Ovary (tissue), 9 donors: ENCODE results near the gene OOEP. TPM values are rescaled to one million over a fixed set of nuclear protein-coding genes. Genes with fewer than 3 reads are reported as not detected.
"Not testable (repeated sequence)": the region's sequence is repeated elsewhere in the genome, so short reads cannot be mapped to it uniquely, and the experiment has no call there.

ENCODE experiments used
- DNase-seq, 5 donors: peaks; one replicate each; pipeline ENCODE4 v3.0.0-alpha.2; 2019 to 2020
- H3K27ac ChIP-seq, 2 donors: fragments of 200-600 bp; one replicate each; pipeline versions ENCODE4 v1.5.1 to v1.8.0; 2019 to 2022
- H3K27me3 ChIP-seq: fragments of 200-600 bp; one replicate; pipeline ENCODE4 v1.8.0; 2022
- H3K36me3 ChIP-seq: fragments of 200-600 bp; sonication (generic); one replicate; pipeline ENCODE4 v1.5.1; 2019
- H3K4me1 ChIP-seq: one replicate; pipeline ENCODE4 v1.8.1; 2013; ENCODE audit warnings: mild to moderate bottlenecking, moderate library complexity; ENCODE audit not compliant: insufficient read depth
- H3K4me3 ChIP-seq: fragments of 200-600 bp; sonication (generic); one replicate; pipeline ENCODE4 v1.5.1; 2017
- H3K9me3 ChIP-seq, 2 donors: fragments of 200-600 bp in 1 of 2; sonication (generic) in 1 of 2; one replicate each; pipeline versions ENCODE4 v1.5.1 to v1.8.1; 2013 to 2019; ENCODE audit warnings: mild to moderate bottlenecking in 1 of 2, moderate library complexity in 1 of 2
- EP300 ChIP-seq: sonication (generic); formaldehyde crosslinking; IDR thresholded peaks from one replicate; pipeline ENCODE4 v1.6.1; 2017; ENCODE audit warnings: antibody characterized with exemption
- POLR2A ChIP-seq: fragments of 450-650 bp; IDR thresholded peaks from one replicate; pipeline ENCODE4 v1.6.1; 2017; ENCODE audit warnings: antibody characterized with exemption, mild to moderate bottlenecking, moderate library complexity
- WGBS, 3 donors: extraction: QIAGEN DNeasy Blood & Tissue Kit in 1 of 3; methylation state at CpG; one replicate each; pipeline versions ENCODE4 v1.1.5 to v1.1.7; 2013 to 2017; 5-methylcytosine and 5-hydroxymethylcytosine counted together
- intact Hi-C, 4 donors: fragments of 100-400 bp; cut with DNase I; formaldehyde crosslinking; loops; one replicate each; pipeline versions ENCODE4 v1.11.0 to v1.15.1; 2022 to 2023
- polyA plus RNA-seq, 2 donors: library from polyadenylated mRNA; stranded (reverse); fragments of 200-250 nt in 1 of 2; fragments of 350-450 nt in 1 of 2; fragmentation: Illumina TruSeq in 1 of 2; extraction: RNeasy Lipid Tissue Mini Kit (QIAGEN cat#74804) in 1 of 2; gene quantifications; one replicate each; pipeline ENCODE4 v1.2.3, GENCODE V29; 2013 to 2014
- total RNA-seq, 7 donors: library from RNA; depleted of rRNA in 2 of 7; stranded (reverse); fragments of >200 nt in 2 of 7; fragmentation: NEBNext Ultra II Directional in 3 of 7; extraction: Animal tissue kit (Norgen Biotek cat#: 25700) in 3 of 7; gene quantifications; one replicate each; pipeline versions ENCODE4 v1.1.0 to v1.2.4, GENCODE V29; 2016 to 2023
- TF ChIP-seq, protein P1 (sequence below), 3 donors: fragments of 450-650 bp in 2 of 3; fragments of 200-600 bp in 1 of 3; IDR thresholded peaks; one replicate each; pipeline versions ENCODE4 v1.5.1 to v1.8.0; 2016 to 2022; ENCODE audit warnings: antibody characterized with exemption in 3 of 3, mild to moderate bottlenecking in 1 of 3
- donor health status: DM: no; HTN: no; CAD: no; lungs with moderate emphysema.
- donor health status: DM: no; HTN: no; CAD: no.
- donor health status: Bipolar disorder and iron deficiency.
- donor health status: DM: yes; HTN: yes; CAD: no.
- donor health status: DM: no; HTN: no; CAD: no.
- donor health status: DM: yes; HTN: yes; CAD: no.

OOEP gene
- total and polyA plus RNA-seq, 9 donors, result 0.25 to 1.5 (median 0.56) TPM; not detected in 5

DNA sequence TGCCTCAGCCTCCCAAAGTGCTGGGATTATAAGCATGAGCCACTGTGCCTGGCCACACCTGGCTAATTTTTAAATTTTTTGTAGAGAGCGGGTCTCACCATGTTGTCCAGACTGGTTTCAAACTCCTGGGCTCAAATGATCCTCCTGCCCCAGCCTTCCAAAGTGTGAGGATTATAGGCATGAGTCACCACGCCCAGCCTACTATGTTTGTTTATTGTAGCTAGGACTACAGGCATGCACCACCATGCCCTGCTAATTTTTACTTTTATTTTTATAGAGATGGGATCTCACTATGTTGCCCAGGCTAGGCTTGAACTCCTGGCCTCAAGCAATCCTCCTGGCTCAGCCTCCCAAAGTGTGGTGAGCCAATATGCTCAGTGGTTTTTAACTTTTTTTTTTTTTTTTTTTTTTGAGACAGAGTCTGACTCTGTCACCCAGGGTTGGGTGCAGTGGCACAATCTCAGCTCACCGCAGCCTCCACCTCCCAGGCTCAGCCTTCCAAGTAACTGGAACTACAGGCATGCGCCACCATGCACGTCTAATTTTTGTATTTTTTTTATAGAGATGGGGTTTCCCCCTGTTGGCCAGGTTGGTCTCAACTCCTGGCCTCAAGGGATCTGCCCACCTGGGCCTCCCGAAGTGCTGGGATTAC, 12.9 kb upstream of the OOEP start:
- WGBS, 3 donors, result 88 to 92% (median 91%) methylated on average over 6 of the region's 6 CpGs
- DNase-seq, result no peak
- intact Hi-C loops, result no loop called here
- no peaks in the 10 kb centered on the region for H3K9me3 ChIP-seq
- H3K27ac ChIP-seq, result no peak overlapping the region
- H3K4me1 ChIP-seq, result no peaks in the 10 kb centered on the region
- TF ChIP-seq, protein P1, sequence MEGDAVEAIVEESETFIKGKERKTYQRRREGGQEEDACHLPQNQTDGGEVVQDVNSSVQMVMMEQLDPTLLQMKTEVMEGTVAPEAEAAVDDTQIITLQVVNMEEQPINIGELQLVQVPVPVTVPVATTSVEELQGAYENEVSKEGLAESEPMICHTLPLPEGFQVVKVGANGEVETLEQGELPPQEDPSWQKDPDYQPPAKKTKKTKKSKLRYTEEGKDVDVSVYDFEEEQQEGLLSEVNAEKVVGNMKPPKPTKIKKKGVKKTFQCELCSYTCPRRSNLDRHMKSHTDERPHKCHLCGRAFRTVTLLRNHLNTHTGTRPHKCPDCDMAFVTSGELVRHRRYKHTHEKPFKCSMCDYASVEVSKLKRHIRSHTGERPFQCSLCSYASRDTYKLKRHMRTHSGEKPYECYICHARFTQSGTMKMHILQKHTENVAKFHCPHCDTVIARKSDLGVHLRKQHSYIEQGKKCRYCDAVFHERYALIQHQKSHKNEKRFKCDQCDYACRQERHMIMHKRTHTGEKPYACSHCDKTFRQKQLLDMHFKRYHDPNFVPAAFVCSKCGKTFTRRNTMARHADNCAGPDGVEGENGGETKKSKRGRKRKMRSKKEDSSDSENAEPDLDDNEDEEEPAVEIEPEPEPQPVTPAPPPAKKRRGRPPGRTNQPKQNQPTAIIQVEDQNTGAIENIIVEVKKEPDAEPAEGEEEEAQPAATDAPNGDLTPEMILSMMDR (IDR thresholded peaks at IDR 0.05), result no peak
- TF ChIP-seq EP300 (no peak), POLR2A (no peak)
- H3K27me3 ChIP-seq, result no peaks in the 10 kb centered on the region
- no peak overlapping the region for H3K4me3 ChIP-seq
- no peaks in the 10 kb centered on the region for H3K36me3 ChIP-seq

- H3K36me3 ChIP-seq, DNase-seq, H3K27ac ChIP-seq, intact Hi-C loops, H3K4me3 ChIP-seq, H3K4me1 ChIP-seq, H3K9me3 ChIP-seq, H3K27me3 ChIP-seq: not testable (repeated sequence)
- WGBS, 3 donors, result 90 to 92% (median 91%) methylated on average over 10 of the region's 10 CpGs
Observed at GRCh38 chr6:73381531-73381930, 11.8 kb upstream of the OOEP start.

DNA sequence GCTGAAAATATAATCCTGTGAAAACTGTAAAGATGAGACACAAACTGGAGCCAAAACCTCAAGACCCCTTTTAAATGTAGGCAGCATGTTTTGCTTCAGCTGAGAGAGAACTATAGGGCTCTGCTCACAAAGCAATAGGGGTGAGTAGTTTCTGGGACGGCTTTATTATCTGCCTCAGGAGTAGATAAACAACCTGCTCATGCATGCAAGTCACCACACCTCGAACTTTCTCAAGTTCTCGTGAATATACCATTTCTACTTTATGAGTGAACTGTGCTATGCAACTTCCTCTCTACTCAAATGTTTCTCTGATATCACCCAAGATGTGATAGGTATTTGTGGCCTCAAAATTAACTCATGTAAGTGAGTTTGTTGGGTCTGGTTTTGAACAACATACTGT, 7.5 kb upstream of the OOEP start:
- Histone ChIP-seq H3K4me1 (no peaks in the 10 kb centered on the region), H3K27me3 (no peaks in the 10 kb centered on the region), H3K36me3 (no peaks in the 10 kb centered on the region), H3K9me3 (no peaks in the 10 kb centered on the region), H3K4me3 (no peak overlapping the region), H3K27ac (no peak overlapping the region)
- TF ChIP-seq, protein P1 (IDR thresholded peaks at IDR 0.05), result no peak
- TF ChIP-seq EP300 (no peak), POLR2A (no peak)
- 50 to 59% (median 57%) methylated on average over 3 of the region's 3 CpGs for WGBS, 3 donors
- DNase-seq, result no peak
- intact Hi-C loops, result no loop called here

DNA sequence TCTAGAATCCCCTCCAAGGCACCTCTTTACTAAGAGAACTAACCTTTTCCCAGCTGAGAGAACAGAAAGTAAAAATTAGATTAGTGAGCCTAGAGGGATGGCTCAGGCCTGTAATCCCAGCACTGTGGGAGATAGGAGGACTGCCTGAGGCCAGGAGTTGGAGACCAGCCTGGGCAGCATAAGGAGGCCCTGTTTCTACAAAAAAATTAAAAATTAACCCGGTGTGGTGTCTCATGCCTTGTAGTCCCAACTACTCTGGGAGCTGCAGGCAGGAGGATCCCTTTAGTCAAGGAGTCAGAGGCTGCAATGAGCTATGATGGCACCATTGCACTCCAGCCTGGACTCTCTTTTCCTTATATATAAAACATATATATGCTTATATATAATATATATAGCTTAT, 5.5 kb upstream of the OOEP start:
- no peaks in the 10 kb centered on the region for H3K36me3 ChIP-seq
- no peaks in the 10 kb centered on the region for H3K4me1 ChIP-seq
- H3K27me3 ChIP-seq, result no peaks in the 10 kb centered on the region
- peaks cover 0 to 3% of the 10 kb centered on the region in 2 donors for H3K9me3 ChIP-seq
- 64 to 81% (median 72%) methylated on average over 1 of the region's 1 CpG for WGBS, 3 donors
- DNase-seq, result no peak
- H3K27ac ChIP-seq, result no peak overlapping the region
- intact Hi-C loops, result no loop called here
- no peak for TF ChIP-seq POLR2A
- TF ChIP-seq EP300, result no peak
- TF ChIP-seq, protein P1 (IDR thresholded peaks at IDR 0.05), result no peak
- no peak overlapping the region for H3K4me3 ChIP-seq

- DNase-seq, result no peak
- Histone ChIP-seq H3K36me3 (no peaks in the 10 kb centered on the region), H3K27ac (no peak overlapping the region), H3K4me1 (no peaks in the 10 kb centered on the region), H3K27me3 (no peaks in the 10 kb centered on the region), H3K4me3 (no peak overlapping the region), H3K9me3 (peaks cover 0 to 3% of the 10 kb centered on the region in 2 donors)
- no peak for TF ChIP-seq EP300
- TF ChIP-seq, protein P1 (IDR thresholded peaks at IDR 0.05), result no peak
- no peak for TF ChIP-seq POLR2A
- WGBS, 3 donors, result 88% methylated on average over 10 of the region's 10 CpGs
- intact Hi-C loops, result no loop called here
Observed at GRCh38 chr6:73372516-73372915, 2.8 kb upstream of the OOEP start.
